ENCODE data around the gene ANGPT4.

Gene ANGPT4

GRCh38 chr20:939606-940005 is 23.5 kb upstream of the ANGPT4 start:
- no peak for DNase-seq (ENCODE audit: low read depth, low spot score)

- no peak for DNase-seq (ENCODE audit: low read depth, low spot score)
Observed at GRCh38 chr20:934186-934840, 18.2 kb upstream of the ANGPT4 start.

DNA sequence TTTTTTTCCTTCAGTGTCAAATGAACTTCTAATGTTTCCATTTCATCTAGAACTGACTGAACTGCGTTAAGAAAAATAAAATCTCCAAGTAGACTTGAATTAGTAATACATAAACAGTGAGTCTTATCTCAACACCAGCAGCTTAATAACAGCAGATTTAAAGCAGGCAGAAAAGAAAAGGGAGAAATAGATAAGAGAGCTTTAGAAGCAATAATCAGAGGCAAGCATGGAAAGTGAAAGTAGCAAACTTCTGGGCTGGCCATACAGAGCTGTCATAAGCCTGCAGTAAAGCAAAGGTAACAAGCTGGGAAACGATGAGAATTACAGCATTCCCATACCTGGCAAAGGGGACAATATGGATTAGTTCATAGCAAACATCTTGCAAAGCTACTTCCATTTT is 16.9 kb upstream of the ANGPT4 start:
- DNase-seq (ENCODE audit: low read depth, low spot score), result no peak

- no peak for DNase-seq (ENCODE audit: low read depth, low spot score)
Observed at GRCh38 chr20:931401-931800, 15.3 kb upstream of the ANGPT4 start.

DNA sequence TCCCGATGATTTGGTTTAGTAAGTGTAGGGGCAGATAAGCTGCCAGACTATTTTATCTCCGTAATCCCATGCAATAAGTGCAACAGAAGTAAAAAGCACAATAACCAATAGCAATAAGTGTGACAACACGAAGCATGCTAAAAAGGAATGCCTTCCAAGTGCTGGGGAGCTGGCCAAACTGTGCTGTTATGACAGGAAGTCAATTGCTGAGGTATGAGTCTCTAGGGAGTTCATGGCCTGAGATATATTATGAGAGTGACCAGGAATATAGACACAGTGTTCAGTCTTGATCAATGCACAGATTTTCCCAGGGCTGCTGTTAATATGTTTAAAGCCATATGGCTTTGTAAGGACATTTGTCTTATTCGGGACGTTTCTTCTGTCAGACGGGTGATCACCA is 10.5 kb upstream of the ANGPT4 start:
- no peak for DNase-seq (ENCODE audit: low read depth, low spot score)

- no peak for DNase-seq (ENCODE audit: low read depth, low spot score)
Observed at GRCh38 chr20:925516-925915, 9.4 kb upstream of the ANGPT4 start.

GRCh38 chr20:924639-925038 is 8.5 kb upstream of the ANGPT4 start:
- no peak for DNase-seq (ENCODE audit: low read depth, low spot score)

DNA sequence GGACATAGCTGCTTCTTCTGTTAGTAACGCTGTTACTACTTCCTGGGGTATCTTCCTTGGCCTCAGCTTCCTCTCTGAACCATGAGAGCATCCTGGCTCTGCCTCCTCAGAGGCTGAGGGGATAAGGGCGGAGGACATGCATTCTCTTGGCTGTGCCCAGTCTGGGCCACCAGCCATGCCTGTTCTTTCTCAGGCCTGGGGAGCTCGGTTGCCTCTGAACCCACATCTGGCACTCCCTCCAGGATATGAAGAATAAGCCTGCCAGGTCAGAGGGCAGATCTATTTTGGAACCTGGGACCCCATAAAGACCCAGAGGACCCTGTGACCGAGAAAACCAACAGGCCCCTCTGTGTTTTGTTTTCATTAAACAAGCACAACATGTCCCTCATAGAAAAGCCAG is 6.6 kb upstream of the ANGPT4 start:
- no peak for DNase-seq (ENCODE audit: low read depth, low spot score)

DNA sequence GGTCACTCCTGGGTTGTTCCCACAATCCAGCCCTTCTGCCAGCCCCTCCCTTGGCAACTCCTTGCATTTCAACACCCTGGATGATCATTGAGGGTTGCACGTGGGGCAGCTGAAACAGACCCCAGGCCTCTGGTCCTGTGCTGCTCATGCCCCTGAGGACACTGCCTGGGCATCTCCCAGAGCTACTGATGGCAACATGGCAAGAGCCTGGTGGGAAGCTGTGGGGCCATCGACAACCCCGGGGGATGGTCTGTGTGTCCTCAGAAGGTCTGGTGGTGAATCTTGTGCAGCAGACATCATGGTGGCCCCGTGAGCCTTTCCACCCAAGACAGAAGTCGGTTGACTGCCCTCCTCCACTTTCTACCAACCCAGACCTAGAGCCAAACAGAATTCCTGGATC is 4.9 kb upstream of the ANGPT4 start:
- DNase-seq (ENCODE audit: low read depth, low spot score), result no peak

DNA sequence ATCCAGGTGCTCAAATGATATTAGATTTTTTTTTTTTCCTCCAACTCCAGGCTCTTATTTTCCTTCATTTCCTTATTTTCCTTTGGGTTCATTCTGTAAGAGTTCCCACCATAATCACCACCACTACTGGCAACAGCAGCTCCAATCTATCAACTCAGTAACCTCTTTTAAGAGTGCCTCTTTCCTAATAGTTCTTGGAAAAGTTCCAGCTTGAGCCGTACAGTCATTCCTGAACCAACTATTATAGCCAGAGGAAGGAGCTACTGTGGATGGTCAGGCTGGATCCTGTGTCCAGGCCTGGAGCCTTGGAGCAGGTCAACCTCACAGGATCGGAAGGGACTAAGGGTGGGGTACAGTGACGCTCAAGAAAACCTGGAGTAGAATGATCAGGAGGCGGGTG is 4.2 kb upstream of the ANGPT4 start:
- no peak for DNase-seq (ENCODE audit: low read depth, low spot score)

- DNase-seq (ENCODE audit: low read depth, low spot score), result no peak
Observed at GRCh38 chr20:919491-919916, 3.4 kb upstream of the ANGPT4 start.

- DNase-seq (ENCODE audit: low read depth, low spot score), result no peak
Observed at GRCh38 chr20:917416-917815, 1.3 kb upstream of the ANGPT4 start.

DNA sequence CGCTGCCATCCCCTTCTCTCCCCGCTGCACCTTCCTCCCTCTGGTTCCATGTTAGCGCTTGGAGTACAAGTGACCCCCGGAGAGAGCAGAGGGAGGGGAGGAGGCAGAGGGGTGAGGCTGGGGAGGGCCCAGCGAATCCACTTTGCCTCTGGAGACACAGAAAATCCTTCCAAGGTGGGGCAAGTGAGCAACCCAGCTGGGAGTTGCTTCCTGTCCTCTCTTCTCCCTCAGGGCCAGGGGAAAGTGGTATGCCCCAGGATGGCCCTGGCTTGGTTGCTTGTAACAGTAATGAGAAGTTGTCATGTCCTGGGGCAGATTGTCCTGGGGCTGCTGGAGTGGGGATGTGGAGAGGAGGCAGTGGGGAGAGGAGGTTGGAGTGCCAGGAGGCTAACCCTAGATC is 691 bp upstream of the ANGPT4 start:
- DNase-seq (ENCODE audit: low read depth, low spot score), result no peak

DNA sequence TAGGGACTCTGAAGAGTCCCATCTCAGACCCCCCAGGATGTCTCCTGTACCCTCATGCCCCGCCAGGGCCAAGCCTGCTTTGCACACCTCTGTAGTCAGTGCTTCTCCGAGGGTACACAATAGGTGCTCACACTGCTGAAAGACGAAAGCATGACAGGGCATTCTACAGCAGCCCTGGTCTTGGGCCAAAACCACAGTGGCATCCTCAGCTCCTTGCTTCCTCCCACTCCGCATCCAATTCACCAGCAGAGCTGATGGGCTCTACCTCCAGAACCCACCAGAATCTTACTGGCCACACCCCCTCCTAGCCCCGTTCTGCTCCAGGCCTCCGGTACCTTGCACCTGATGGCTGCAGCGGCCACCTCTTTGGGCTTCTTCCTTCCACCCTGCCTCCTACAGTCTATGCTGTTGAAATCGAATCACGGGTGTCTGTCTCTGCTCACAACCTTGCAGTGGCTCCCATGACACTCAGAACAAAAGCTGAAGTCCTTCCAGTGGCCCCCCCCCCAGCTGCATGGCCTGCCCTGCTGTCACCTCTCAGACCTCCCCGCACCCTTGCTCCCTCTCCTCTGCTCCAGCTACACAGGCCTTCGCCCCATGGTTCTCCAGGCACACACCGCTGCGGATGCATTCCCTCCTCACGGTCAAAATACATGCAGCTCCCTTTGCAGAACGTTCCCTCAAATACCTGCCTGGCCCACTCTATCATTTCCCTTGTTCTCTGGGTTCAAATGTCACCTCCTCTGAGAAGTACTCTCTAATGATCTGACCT is 1.2 kb downstream of the ANGPT4 start:
- no peak for DNase-seq (ENCODE audit: low read depth, low spot score)

- no peak for DNase-seq (ENCODE audit: low read depth, low spot score)
Observed at GRCh38 chr20:913306-913849, 2.8 kb downstream of the ANGPT4 start.

DNA sequence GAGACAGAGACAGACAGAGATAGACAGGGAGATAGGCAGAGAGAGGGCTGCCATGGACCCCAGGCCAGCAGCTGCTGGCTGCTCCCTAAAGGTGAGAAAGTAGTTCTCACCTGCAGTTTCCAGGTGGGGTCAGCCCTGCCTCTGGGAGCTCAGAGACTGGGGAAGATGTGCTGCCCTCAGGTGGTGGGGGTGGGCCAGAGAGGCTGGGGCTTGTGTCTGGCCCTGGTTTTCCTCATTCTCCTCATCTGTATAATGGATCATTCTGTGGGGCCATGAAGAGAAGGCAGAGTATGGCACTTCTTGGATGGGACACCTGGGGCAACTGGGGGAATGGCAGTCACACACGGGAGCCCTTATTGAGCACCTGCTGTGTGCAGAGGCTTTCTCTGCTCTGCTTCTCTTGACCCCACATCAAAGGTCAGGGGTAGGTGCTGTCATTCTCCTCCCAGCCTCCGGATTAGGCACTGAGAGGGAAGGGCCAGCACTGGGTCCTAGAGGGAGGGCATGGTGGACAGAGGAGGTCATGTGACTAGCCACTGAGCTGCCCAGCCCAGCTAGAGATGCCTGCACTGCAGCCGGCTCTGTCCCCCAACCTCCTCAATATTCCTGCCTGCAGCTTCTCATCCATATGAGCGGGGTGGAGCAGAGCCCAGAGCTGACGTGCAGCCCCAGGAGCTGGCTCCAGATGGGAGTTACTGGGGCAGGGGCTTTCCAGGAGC is 4.1 kb downstream of the ANGPT4 start:
- no peak for DNase-seq (ENCODE audit: low read depth, low spot score)

GRCh38 chr20:910870-911770 is 5.0 kb downstream of the ANGPT4 start:
- DNase-seq (ENCODE audit: low read depth, low spot score), result no peak

DNA sequence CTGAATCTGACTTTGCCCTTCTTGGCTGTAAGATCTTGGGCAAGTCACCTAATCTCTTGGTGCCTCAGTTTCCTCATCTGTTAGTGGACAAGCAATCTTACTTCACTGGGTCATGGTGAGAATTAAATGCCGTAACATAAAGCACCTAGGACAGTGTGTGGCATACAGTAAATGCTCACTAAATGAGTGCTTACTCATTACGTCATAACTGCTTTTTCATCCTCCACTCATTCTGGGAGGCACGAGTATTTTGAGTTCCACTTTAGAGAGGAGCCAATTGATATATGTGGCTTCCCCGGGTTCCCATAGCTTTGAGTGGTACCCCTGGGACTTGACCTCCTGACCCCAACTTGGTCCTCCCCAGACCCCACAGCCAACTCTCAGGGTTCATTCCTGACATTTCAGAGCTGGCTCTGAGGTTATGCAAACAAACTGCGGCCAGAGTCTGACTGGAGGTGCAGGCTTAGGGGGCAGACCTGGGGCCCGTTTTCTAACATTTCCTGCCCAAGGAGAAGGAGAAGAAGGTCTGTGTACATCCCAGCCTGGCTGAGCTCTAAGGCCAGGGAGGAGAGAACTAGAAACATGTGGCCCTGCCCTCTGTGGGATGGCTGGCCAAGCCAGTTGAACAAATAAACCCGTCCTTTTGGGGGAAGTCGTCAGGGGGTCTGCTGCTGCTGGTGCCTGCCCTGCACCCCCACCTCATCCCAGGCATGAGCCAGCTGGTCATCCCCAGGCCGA is 5.8 kb downstream of the ANGPT4 start:
- DNase-seq (ENCODE audit: low read depth, low spot score), result no peak

- DNase-seq (ENCODE audit: low read depth, low spot score), result no peak
Observed at GRCh38 chr20:909641-910040, 6.5 kb downstream of the ANGPT4 start.

- DNase-seq (ENCODE audit: low read depth, low spot score), result no peak
Observed at GRCh38 chr20:906703-907270, 9.3 kb downstream of the ANGPT4 start.

Measured in brain pericyte (primary cell).